Kidney epithelial cell (primary cell): Measurements from ENCODE around the gene MFAP4. TPM values are rescaled to one million over a fixed set of nuclear protein-coding genes. Genes with fewer than 3 reads are reported as not detected.

Source experiments
- DNase-seq: peaks from one replicate; pipeline ENCODE4 v3.0.0-alpha.2; 2010; ENCODE audit warnings: low read depth
- H3K27me3 ChIP-seq: 2 replicates; pipeline ENCODE4 v1.6.0; 2011; ENCODE audit warnings: low read length; ENCODE audit not compliant: control insufficient read depth, insufficient read depth
- H3K36me3 ChIP-seq: 2 replicates; pipeline ENCODE4 v1.5.1; 2011; ENCODE audit warnings: low read length; ENCODE audit not compliant: control insufficient read depth, insufficient read depth
- H3K4me3 ChIP-seq: 2 replicates; pipeline ENCODE4 v1.5.1; 2011; ENCODE audit warnings: low read depth, mild to moderate bottlenecking, control low read depth, low read length
- CTCF ChIP-seq: IDR thresholded peaks from 2 replicates; pipeline ENCODE4 v1.5.1; 2011; ENCODE audit warnings: mild to moderate bottlenecking, moderate library complexity, low read length, control low read depth, inconsistent platforms; ENCODE audit not compliant: insufficient read depth, poor library complexity, severe bottlenecking
- total RNA-seq: library from RNA; depleted of rRNA; stranded (reverse); fragments of >200 nt; gene quantifications from 2 replicates; pipeline ENCODE4 v1.2.3, GENCODE V29; 2015

MFAP4 gene
- total RNA-seq, 1 donor from 2014 or later, result 1.3 TPM

- no peaks in the 10 kb centered on the region for H3K36me3 ChIP-seq
- DNase-seq, result no peak
- TF ChIP-seq CTCF, result no peak
- H3K4me3 ChIP-seq, result no peak overlapping the region
- H3K27me3 ChIP-seq, result no peaks in the 10 kb centered on the region
Measured at GRCh38 chr17:19335951-19336631, 50.9 kb downstream of the MFAP4 start.

- DNase-seq, result no peak
- no peak overlapping the region for H3K4me3 ChIP-seq
- no peaks in the 10 kb centered on the region for H3K36me3 ChIP-seq
- no peak for TF ChIP-seq CTCF
- no peaks in the 10 kb centered on the region for H3K27me3 ChIP-seq
Measured at GRCh38 chr17:19334331-19334730, 52.7 kb downstream of the MFAP4 start.

- no peak overlapping the region for H3K4me3 ChIP-seq
- no peak for TF ChIP-seq CTCF
- DNase-seq, result no peak
- H3K27me3 ChIP-seq, result no peaks in the 10 kb centered on the region
- no peaks in the 10 kb centered on the region for H3K36me3 ChIP-seq
Measured at GRCh38 chr17:19333736-19334290, 53.2 kb downstream of the MFAP4 start.

Other genes starting within 250 kb of the MFAP4 start
- gene EPN2, start 149.8 kb downstream of the MFAP4 start, total RNA-seq, result 13.7 and 18.8 TPM in 2 replicates
- gene B9D1, start 24.5 kb downstream of the MFAP4 start, total RNA-seq, result 16.8 and 19.0 TPM in 2 replicates
- 23.6 and 30.8 TPM in 2 replicates for gene MAPK7, start 8.7 kb downstream of the MFAP4 start, total RNA-seq
- gene RNF112, start 24.0 kb upstream of the MFAP4 start, total RNA-seq, result 0.08 TPM in 1 of 2 replicates, not detected in the other
- gene SLC47A1, start 146.7 kb upstream of the MFAP4 start, total RNA-seq, result 1.0 and 3.9 TPM in 2 replicates